ENCODE results near the gene BRD3.

GRCh38 chr9:134103391-134103998, 35.7 kb upstream of the BRD3 start:
- TF ChIP-seq CTCF (IDR thresholded peaks at IDR 0.05 in 4 of 5, conservative IDR thresholded peaks at IDR 0.05 in 1 of 5) (no peak), POLR2A (IDR thresholded peaks at IDR 0.05) (no peak)
